Transverse colon (tissue), 4 donors: ENCODE measurements around the gene RAC2. TPM values are rescaled to one million over a fixed set of nuclear protein-coding genes. Genes with fewer than 3 reads are reported as not detected.

Experiments
- DNase-seq: peaks from one replicate; pipeline ENCODE4 v3.0.0-alpha.2; 2019
- H3K27ac ChIP-seq, 4 donors: fragments of 200-600 bp; sonication (generic); 2 replicates each; pipeline ENCODE4 v1.5.1; 2016 to 2018; ENCODE audit warnings: inconsistent platforms in 4 of 4
- H3K27me3 ChIP-seq: fragments of 200-600 bp; sonication (generic); 2 replicates; pipeline ENCODE4 v1.5.1; 2017; ENCODE audit warnings: inconsistent platforms
- H3K36me3 ChIP-seq, 4 donors: fragments of 200-600 bp; sonication (generic); 2 replicates each; pipeline ENCODE4 v1.5.1; 2017 to 2019; ENCODE audit warnings: inconsistent platforms in 4 of 4
- H3K4me1 ChIP-seq, 4 donors: fragments of 200-600 bp; sonication (generic); 2 replicates each; pipeline ENCODE4 v1.5.1; 2017 to 2020; ENCODE audit warnings: inconsistent platforms in 4 of 4
- H3K4me3 ChIP-seq, 4 donors: fragments of 200-600 bp; sonication (generic); 1 replicate in 1 of 4; 2 replicates in 3 of 4; pipeline versions ENCODE4 v1.5.1 to v1.6.1; 2017 to 2019; ENCODE audit warnings: inconsistent platforms in 4 of 4
- H3K9me3 ChIP-seq, 2 donors: fragments of 200-600 bp; sonication (generic); 2 replicates each; pipeline ENCODE4 v1.5.1; 2017 to 2019; ENCODE audit warnings: inconsistent platforms in 2 of 2
- EP300 ChIP-seq: sonication (generic); formaldehyde crosslinking; IDR thresholded peaks from one replicate; pipeline ENCODE4 v1.6.1; 2017; ENCODE audit warnings: antibody characterized with exemption, low read depth
- POLR2A ChIP-seq: fragments of 450-650 bp; IDR thresholded peaks from one replicate; pipeline ENCODE4 v1.6.1; 2016; ENCODE audit warnings: antibody characterized with exemption, mild to moderate bottlenecking, moderate library complexity
- POLR2AphosphoS5 ChIP-seq, 3 donors: sonication (generic); formaldehyde crosslinking; IDR thresholded peaks; one replicate each; pipeline ENCODE4 v1.6.1; 2016; ENCODE audit warnings: antibody characterized with exemption in 3 of 3
- WGBS, 2 donors: methylation state at CpG; one replicate each; pipeline ENCODE4 v1.1.5; 2018; ENCODE audit warnings: low coverage in 1 of 2; 5-methylcytosine and 5-hydroxymethylcytosine counted together
- in situ Hi-C, 4 donors: fragments of 200-750 bp; cut with MboI; loops; one replicate each; pipeline versions ENCODE4 v1.15.0 to v1.15.1; 2017; ENCODE audit warnings: low sequenced_read_pairs in 3 of 4, low pct_ligation_motif_present in 1 of 4, low pct_unique_long_range_greater_than_20kb in 1 of 4
- intact Hi-C: fragments of 100-400 bp; cut with DNase I; formaldehyde crosslinking; loops from one replicate; pipeline ENCODE4 v1.15.1; 2023; ENCODE audit warnings: low total_unique reads
- total RNA-seq, 4 donors: library from RNA; depleted of rRNA; stranded (reverse); fragments of >200 nt; gene quantifications; one replicate each; pipeline ENCODE4 v1.1.0, GENCODE V29; 2016
- TF ChIP-seq, protein P1 (sequence below), 5 experiments: fragments of 200-600 bp in 3 of 5; fragments of 450-650 bp in 2 of 5; sonication (generic) in 3 of 5; IDR thresholded peaks; 1 replicate in 2 of 5; 2 replicates in 3 of 5; pipeline ENCODE4 v1.5.1; 2016 to 2017; ENCODE audit warnings: antibody characterized with exemption in 5 of 5, inconsistent platforms in 3 of 5, mild to moderate bottlenecking in 2 of 5, moderate library complexity in 1 of 5

The RAC2 gene
- total RNA-seq, 4 donors from 2014 or later, result 5.2 to 36.3 (median 24.0) TPM

DNA sequence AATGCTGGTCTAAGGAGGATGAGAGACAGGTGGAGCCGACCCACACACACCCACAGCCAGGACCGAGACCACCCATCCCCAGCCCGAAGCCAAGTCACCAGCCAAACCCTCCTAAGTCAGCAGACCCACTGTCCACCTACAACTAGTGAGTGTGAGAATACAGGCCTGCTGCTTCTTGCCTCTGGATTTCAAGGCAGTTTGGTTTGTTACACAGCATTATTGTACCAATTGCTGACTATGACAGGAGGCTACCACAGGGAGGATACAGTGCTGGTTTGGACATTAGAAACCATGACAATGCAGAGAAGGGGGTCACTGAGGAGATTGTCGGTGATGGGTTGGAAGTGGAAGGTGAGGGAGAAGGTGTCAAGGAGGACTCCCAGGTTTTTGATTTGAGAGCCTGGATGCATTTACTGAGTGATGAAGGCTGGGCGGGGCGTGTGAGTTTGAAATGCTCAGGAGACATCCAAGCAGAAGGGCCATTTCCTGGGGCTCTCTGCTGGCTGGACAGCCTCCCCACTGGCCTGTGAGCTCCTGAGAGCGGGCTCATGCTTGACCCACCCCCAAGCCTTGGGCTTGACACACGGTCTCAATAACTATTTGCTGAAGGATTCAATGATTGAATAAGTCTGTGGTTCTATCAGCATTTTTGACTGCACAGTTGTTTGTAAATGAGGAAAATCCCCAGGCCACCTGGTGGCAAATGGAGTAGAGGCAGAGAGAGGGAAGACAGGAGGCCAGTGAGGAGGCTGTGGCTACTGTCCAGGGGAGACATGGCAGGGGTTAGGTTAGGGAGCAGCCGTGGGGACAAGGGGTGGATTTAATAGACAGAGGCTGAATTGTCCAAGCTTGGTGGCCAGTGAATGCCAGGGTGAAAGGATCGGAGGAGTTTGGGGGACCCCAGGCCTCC, 22.4 kb downstream of the RAC2 start:
- Histone ChIP-seq H3K4me3 (no peak overlapping the region), H3K36me3 (no peaks in the 10 kb centered on the region), H3K4me1 (peaks cover 0 to 3% (median 0%) of the 10 kb centered on the region in 4 donors), H3K9me3 (no peaks in the 10 kb centered on the region), H3K27me3 (no peaks in the 10 kb centered on the region), H3K27ac (peak overlapping the region; percentile 21 to 78 (median 45))
- intact Hi-C loops, result no loop called here
- no peak for DNase-seq
- 92 to 95% methylated on average over 4 to 10 of the region's 10 CpGs for WGBS, 2 donors
- TF ChIP-seq EP300, result no peak
- no peak for TF ChIP-seq POLR2A
- TF ChIP-seq, protein P1, sequence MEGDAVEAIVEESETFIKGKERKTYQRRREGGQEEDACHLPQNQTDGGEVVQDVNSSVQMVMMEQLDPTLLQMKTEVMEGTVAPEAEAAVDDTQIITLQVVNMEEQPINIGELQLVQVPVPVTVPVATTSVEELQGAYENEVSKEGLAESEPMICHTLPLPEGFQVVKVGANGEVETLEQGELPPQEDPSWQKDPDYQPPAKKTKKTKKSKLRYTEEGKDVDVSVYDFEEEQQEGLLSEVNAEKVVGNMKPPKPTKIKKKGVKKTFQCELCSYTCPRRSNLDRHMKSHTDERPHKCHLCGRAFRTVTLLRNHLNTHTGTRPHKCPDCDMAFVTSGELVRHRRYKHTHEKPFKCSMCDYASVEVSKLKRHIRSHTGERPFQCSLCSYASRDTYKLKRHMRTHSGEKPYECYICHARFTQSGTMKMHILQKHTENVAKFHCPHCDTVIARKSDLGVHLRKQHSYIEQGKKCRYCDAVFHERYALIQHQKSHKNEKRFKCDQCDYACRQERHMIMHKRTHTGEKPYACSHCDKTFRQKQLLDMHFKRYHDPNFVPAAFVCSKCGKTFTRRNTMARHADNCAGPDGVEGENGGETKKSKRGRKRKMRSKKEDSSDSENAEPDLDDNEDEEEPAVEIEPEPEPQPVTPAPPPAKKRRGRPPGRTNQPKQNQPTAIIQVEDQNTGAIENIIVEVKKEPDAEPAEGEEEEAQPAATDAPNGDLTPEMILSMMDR (IDR thresholded peaks at IDR 0.05), result no peak
- no peak for TF ChIP-seq POLR2AphosphoS5 (IDR thresholded peaks at IDR 0.05)
- in situ Hi-C loops, result loop anchor here in 1 of 4 donors (25.0 kb wide), 1 partner anchor 434 kb away; the partner anchor contains the start of gene IFT27

DNA sequence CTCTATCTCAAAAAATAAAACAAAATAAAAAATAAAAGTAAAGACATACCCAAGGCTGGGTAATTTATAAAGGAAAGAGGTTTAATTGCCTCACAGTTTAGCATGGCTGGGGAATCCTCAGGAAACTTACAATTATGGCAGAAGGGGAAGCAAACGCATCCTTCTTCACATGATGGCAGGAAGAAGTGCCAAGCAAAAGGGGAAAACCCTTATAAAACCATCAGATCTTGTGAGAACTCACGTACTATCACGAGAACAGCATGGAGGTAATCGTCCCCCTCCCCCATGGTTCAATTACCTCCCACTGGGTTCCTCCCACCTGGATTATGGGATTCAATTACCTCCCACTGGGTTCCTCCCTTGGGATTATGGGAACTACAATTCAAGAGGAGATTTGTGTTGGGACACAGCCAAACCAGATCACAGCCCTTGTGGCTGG, 23.5 kb downstream of the RAC2 start:
- H3K27ac ChIP-seq, result peak overlapping the region in 3 of 4 donors; percentile 2 to 78 (median 26)
- no peaks in the 10 kb centered on the region for H3K27me3 ChIP-seq
- TF ChIP-seq, protein P1 (IDR thresholded peaks at IDR 0.05), result no peak
- no peak for TF ChIP-seq EP300
- H3K4me3 ChIP-seq, result no peak overlapping the region
- H3K4me1 ChIP-seq, result peaks cover 0 to 3% (median 0%) of the 10 kb centered on the region in 4 donors
- H3K9me3 ChIP-seq, result no peaks in the 10 kb centered on the region
- intact Hi-C loops (no loop called here), in situ Hi-C loops (loop anchor here in 1 of 4 donors (25.0 kb wide), 1 partner anchor 433 kb away; the partner anchor contains the start of gene IFT27)
- H3K36me3 ChIP-seq, result no peaks in the 10 kb centered on the region
- 58 to 69% methylated on average over 4 of the region's 4 CpGs for WGBS, 2 donors
- no peak for DNase-seq

DNA sequence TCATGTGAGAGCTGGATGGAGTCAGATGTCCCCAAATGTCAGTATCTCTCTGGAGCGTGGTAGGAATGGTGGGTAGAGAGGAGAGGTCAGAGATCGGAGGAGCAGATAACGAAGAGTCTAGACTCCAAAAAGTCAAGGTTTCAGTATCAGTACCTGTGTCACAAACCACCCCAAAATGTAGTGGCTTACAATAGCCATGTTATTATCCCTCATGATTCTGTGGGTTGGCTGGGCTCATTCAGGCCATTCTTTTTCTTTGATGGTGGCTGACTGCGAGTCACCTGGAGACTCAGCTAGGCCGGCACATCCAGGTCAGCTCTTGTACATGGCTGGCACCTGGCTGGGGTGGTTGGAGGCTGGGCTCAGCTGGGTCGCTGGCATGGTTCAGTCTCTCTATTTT, 24.5 kb downstream of the RAC2 start:
- Histone ChIP-seq H3K4me1 (peaks cover 0 to 3% (median 0%) of the 10 kb centered on the region in 4 donors), H3K4me3 (no peak overlapping the region), H3K9me3 (no peaks in the 10 kb centered on the region), H3K27me3 (no peaks in the 10 kb centered on the region), H3K36me3 (no peaks in the 10 kb centered on the region), H3K27ac (peak overlapping the region; percentile 2 to 78 (median 36))
- intact Hi-C loops (no loop called here), in situ Hi-C loops (loop anchor here in 1 of 4 donors (25.0 kb wide), 1 partner anchor 432 kb away; the partner anchor contains the start of gene IFT27)
- WGBS, 2 donors, result 81% methylated on average over 6 of the region's 6 CpGs; no CpG with 5 or more reads in 1 of the 2 donors
- TF ChIP-seq POLR2AphosphoS5 (IDR thresholded peaks at IDR 0.05), result no peak
- no peak for TF ChIP-seq POLR2A
- no peak for TF ChIP-seq EP300
- DNase-seq, result no peak

DNA sequence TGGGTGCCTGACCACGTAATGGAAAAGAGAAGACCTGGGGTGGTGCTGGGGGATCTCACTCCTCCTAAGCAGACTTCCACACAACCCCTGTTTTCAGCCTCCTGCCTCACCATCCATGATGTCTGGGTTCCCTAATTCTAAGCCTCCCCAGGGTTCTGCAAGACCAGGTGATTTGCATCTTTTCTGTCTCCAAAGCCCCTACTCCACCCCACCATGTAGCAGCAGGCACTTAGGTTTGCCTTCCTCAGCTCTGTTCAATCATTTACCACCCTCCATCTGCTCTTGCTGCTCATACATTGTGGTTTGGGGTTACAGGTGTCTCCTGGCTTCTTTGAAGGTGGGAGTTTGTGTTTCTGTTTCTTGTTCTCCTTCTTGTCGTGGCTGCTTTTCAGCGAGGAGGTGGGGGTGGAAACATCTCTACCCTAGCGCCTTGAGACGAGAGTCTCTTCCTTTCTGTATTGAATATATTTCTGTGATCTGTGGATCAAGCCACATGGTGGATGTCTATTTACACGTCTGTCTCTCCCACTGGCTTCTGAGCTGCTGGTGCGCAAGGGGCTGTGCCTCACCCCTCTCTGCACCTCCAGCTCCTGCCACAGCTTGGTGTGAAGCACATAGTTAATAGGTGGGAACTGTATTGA, 25.2 kb downstream of the RAC2 start:
- intact Hi-C loops, result no loop called here
- no peaks in the 10 kb centered on the region for H3K36me3 ChIP-seq
- in situ Hi-C loops, result loop anchor here in 1 of 4 donors (25.0 kb wide), 1 partner anchor 432 kb away; the partner anchor contains the start of gene IFT27
- TF ChIP-seq POLR2AphosphoS5 (IDR thresholded peaks at IDR 0.05), result peak in 1 of 3 donors; percentile 57
- no peak for TF ChIP-seq EP300
- peaks cover 0 to 3% (median 0%) of the 10 kb centered on the region in 4 donors for H3K4me1 ChIP-seq
- WGBS, 2 donors, result 20 to 53% methylated on average over 1 to 7 of the region's 7 CpGs
- DNase-seq, result peak; percentile 52
- H3K27ac ChIP-seq, result peak overlapping the region; percentile 2 to 78 (median 36)
- no peak overlapping the region for H3K4me3 ChIP-seq
- H3K9me3 ChIP-seq, result no peaks in the 10 kb centered on the region
- H3K27me3 ChIP-seq, result no peaks in the 10 kb centered on the region
